HepG2 (cell line): Measurements from ENCODE around the gene CRISPLD2. TPM values are rescaled to one million over a fixed set of nuclear protein-coding genes. Genes with fewer than 3 reads are reported as not detected.

Experiments used
- ATF7-NPFF ChIP-seq: sonication (generic); formaldehyde crosslinking; IDR thresholded peaks from 2 replicates; pipeline ENCODE4 v1.8.1; 2023; ENCODE audit warnings: mild to moderate bottlenecking, low read depth, missing genetic modification reagents, moderate library complexity
- BHLHE40 ChIP-seq: IDR thresholded peaks from 2 replicates; pipeline ENCODE4 v1.6.1; 2011; ENCODE audit warnings: low read length, improper control_type of control experiment
- DMTF1 ChIP-seq: sonication (generic); formaldehyde crosslinking; IDR thresholded peaks from 2 replicates; pipeline ENCODE4 v1.4.0; 2020; ENCODE audit warnings: mild to moderate bottlenecking, missing genetic modification reagents
- GPN1 ChIP-seq: sonication (generic); formaldehyde crosslinking; IDR thresholded peaks from 2 replicates; pipeline ENCODE4 v1.5.1; 2020; ENCODE audit warnings: missing genetic modification reagents, borderline replicate concordance
- IRX3 ChIP-seq: sonication (generic); formaldehyde crosslinking; IDR thresholded peaks from 2 replicates; pipeline ENCODE4 v1.8.1; 2023; ENCODE audit warnings: mild to moderate bottlenecking, low read depth, missing genetic modification reagents, borderline replicate concordance
- LCORL ChIP-seq, 2 experiments: fragments of 450-650 bp in 1 of 2; sonication (generic) in 1 of 2; formaldehyde crosslinking in 1 of 2; IDR thresholded peaks; 2 replicates each; pipeline versions ENCODE4 v1.5.0 to v1.6.1; 2017 to 2020; ENCODE audit warnings: antibody characterized with exemption in 1 of 2, missing genetic modification reagents in 1 of 2
- YEATS2 ChIP-seq: sonication (generic); formaldehyde crosslinking; IDR thresholded peaks from 2 replicates; pipeline ENCODE4 v1.4.0; 2020; ENCODE audit warnings: missing genetic modification reagents, borderline replicate concordance
- ZBTB8A ChIP-seq: sonication (generic); formaldehyde crosslinking; IDR thresholded peaks from 2 replicates; pipeline ENCODE4 v1.4.0; 2020; ENCODE audit warnings: mild to moderate bottlenecking, low read depth, missing genetic modification reagents, borderline replicate concordance
- ZMYM3 ChIP-seq: sonication (generic); formaldehyde crosslinking; IDR thresholded peaks from 2 replicates; pipeline ENCODE4 v1.5.1; 2020; ENCODE audit warnings: mild to moderate bottlenecking, missing genetic modification reagents
- ZNF121 ChIP-seq: sonication (generic); formaldehyde crosslinking; IDR thresholded peaks from 2 replicates; pipeline ENCODE4 v1.5.0; 2020; ENCODE audit warnings: mild to moderate bottlenecking, missing genetic modification reagents
- ZNF180 ChIP-seq: sonication (generic); formaldehyde crosslinking; IDR thresholded peaks from 2 replicates; pipeline ENCODE4 v1.4.0; 2020; ENCODE audit warnings: low read depth, missing genetic modification reagents, borderline replicate concordance
- ZNF20 ChIP-seq: sonication (generic); formaldehyde crosslinking; IDR thresholded peaks from 2 replicates; pipeline ENCODE4 v1.4.0; 2020; ENCODE audit warnings: mild to moderate bottlenecking, moderate library complexity, missing genetic modification reagents
- ZNF407 ChIP-seq: sonication (generic); formaldehyde crosslinking; IDR thresholded peaks from one replicate; pipeline ENCODE4 v1.5.1; 2020; ENCODE audit warnings: mild to moderate bottlenecking, missing genetic modification reagents; ENCODE audit errors: not compliant biosample characterization
- ZNF496 ChIP-seq: sonication (generic); formaldehyde crosslinking; IDR thresholded peaks from 2 replicates; pipeline ENCODE4 v1.8.1; 2023; ENCODE audit warnings: mild to moderate bottlenecking, moderate library complexity, missing genetic modification reagents; ENCODE audit not compliant: insufficient replicate concordance
- ZNF543 ChIP-seq: sonication (generic); formaldehyde crosslinking; IDR thresholded peaks from 2 replicates; pipeline ENCODE4 v1.4.0; 2020; ENCODE audit warnings: mild to moderate bottlenecking, missing genetic modification reagents
- polyA plus RNA-seq, 8 experiments: library from polyadenylated mRNA; depleted of rRNA in 3 of 8; stranded (reverse) in 7 of 8; unstranded in 1 of 8; fragments of >200 nt; fragmentation: Illumina TruSeq in 4 of 8; extraction: Trizol in 4 of 8; gene quantifications; 2 replicates each; pipeline versions ENCODE4 v1.2.1 to v1.2.3, GENCODE V29; 2011 to 2016; ENCODE audit warnings: low read depth in 4 of 8, missing spikeins in 1 of 8, mixed read lengths in 1 of 8; ENCODE audit not compliant: insufficient read depth in 1 of 8
- total RNA-seq, 5 experiments: library from RNA; depleted of rRNA; stranded (reverse); fragments of >200 nt; fragmentation: Illumina TruSeq; extraction: Trizol; gene quantifications; 2 replicates each; pipeline ENCODE4 v1.2.3, GENCODE V29; 2016; ENCODE audit warnings: low read depth in 1 of 5
- TF ChIP-seq, protein P1 (sequence below): sonication (generic); formaldehyde crosslinking; IDR thresholded peaks from 2 replicates; pipeline ENCODE4 v1.4.0; 2020; ENCODE audit warnings: missing genetic modification reagents, mild to moderate bottlenecking, borderline replicate concordance

Gene CRISPLD2
- total and polyA plus RNA-seq, 2 of the 13 experiments (the other 11 are each of a cell fraction or from before 2014, with no cell fraction given): 0.04 to 0.31 TPM

- TF ChIP-seq ZNF407 (CRISPR knock-in tag) (no peak), ZMYM3 (no peak), ZNF543 (0 out of 2 replicates have a peak, but pooled peaks have one; percentile 36), GPN1 (no peak), IRX3 (CRISPR knock-in tag) (no peak), YEATS2 (CRISPR knock-in tag) (peak; percentile 67; the same call in 1 of the 2 replicates), BHLHE40 (peak; percentile 81), LCORL (IDR thresholded peaks at IDR 0.05) (no peak), LCORL (CRISPR knock-in tag; IDR thresholded peaks at IDR 0.05) (peak; percentile 82; the same call in 1 of the 2 replicates), DMTF1 (CRISPR knock-in tag) (no peak), ZNF20 (CRISPR knock-in tag) (no peak), ZBTB8A (CRISPR knock-in tag) (no peak), ATF7-NPFF (CRISPR knock-in tag) (0 out of 2 replicates have a peak, but pooled peaks have one; percentile 30), ZNF496 (CRISPR knock-in tag) (no peak), ZNF180 (CRISPR knock-in tag) (no peak), ZNF121 (CRISPR knock-in tag) (0 out of 2 replicates have a peak, but pooled peaks have one; percentile 45)
- TF ChIP-seq, protein P1, sequence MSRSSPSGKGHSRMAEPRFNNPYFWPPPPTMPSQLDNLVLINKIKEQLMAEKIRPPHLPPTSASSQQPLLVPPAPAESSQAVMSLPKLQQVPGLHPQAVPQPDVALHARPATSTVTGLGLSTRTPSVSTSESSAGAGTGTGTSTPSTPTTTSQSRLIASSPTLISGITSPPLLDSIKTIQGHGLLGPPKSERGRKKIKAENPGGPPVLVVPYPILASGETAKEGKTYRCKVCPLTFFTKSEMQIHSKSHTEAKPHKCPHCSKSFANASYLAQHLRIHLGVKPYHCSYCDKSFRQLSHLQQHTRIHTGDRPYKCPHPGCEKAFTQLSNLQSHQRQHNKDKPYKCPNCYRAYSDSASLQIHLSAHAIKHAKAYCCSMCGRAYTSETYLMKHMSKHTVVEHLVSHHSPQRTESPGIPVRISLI (CRISPR knock-in tag): no peak
These were observed 31.7 kb downstream of the CRISPLD2 start (continued) for GRCh38 chr16:84851192-84852127.
